Retinal pigment epithelial cell (primary cell): ENCODE results near the gene DALRD3.

Experiments used
- DNase-seq: peaks from one replicate; pipeline ENCODE4 v3.0.0-alpha.2; 2010; ENCODE audit warnings: low read depth
- H3K4me3 ChIP-seq: 2 replicates; pipeline ENCODE4 v1.5.1; 2011; ENCODE audit warnings: mild to moderate bottlenecking, low read length, control low read depth, moderate library complexity
- TF ChIP-seq, protein P1 (sequence below): conservative IDR thresholded peaks from 2 replicates; pipeline ENCODE4 v1.5.1; 2011; ENCODE audit warnings: low read depth, low read length, control low read depth, inconsistent platforms

The DALRD3 gene

DNA sequence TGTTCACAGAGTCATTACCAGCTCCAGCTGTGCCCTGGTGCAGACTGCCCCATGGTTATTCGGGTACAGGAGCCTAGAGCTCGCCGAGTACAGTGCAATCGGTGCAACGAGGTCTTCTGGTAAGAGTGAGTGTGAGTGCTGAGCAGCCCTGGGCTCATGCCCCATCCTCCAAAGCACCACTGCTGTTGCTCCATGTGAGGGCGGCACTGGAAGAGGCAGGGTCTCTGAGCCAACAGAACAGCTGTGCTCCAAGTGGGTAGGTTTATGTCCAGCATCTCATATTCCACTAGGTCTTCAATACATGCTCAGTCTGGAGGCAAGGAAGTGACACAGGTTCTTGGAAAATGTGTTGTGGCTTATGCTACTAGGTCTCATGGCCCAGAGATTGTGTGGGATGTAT lies 47.8 kb downstream of the DALRD3 start:
- no peak overlapping the region for H3K4me3 ChIP-seq
- TF ChIP-seq, protein P1, sequence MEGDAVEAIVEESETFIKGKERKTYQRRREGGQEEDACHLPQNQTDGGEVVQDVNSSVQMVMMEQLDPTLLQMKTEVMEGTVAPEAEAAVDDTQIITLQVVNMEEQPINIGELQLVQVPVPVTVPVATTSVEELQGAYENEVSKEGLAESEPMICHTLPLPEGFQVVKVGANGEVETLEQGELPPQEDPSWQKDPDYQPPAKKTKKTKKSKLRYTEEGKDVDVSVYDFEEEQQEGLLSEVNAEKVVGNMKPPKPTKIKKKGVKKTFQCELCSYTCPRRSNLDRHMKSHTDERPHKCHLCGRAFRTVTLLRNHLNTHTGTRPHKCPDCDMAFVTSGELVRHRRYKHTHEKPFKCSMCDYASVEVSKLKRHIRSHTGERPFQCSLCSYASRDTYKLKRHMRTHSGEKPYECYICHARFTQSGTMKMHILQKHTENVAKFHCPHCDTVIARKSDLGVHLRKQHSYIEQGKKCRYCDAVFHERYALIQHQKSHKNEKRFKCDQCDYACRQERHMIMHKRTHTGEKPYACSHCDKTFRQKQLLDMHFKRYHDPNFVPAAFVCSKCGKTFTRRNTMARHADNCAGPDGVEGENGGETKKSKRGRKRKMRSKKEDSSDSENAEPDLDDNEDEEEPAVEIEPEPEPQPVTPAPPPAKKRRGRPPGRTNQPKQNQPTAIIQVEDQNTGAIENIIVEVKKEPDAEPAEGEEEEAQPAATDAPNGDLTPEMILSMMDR, result no peak

DNA sequence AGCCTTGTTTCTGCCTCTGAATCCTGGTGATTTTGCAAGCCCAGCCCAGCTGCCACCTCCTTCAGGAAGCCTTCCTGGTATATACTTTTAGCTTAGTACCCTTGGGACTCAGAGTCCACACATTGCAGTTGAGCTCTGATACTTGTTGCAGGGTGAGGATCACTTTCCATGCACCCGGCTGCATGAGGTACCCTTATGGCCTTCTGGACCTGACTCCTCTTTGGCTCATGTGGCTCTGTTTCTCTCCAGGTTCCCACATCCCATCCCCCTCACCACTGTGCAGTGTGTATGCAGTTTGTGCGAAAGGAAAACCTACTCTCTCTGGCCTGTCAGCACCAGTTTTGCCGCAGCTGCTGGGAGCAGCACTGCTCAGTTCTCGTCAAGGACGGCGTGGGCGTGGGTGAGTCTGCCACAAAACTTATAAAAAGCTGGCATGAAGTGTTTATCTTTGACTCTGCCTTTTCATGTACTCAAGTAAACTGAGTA lies 51.5 kb downstream of the DALRD3 start:
- H3K4me3 ChIP-seq, result no peak overlapping the region
- no peak for DNase-seq
- TF ChIP-seq, protein P1, result no peak

More for the DNA sequence above, 47.8 kb downstream of the DALRD3 start:
- no peak for DNase-seq

- TF ChIP-seq, protein P1, result no peak
- no peak overlapping the region for H3K4me3 ChIP-seq
- no peak for DNase-seq
These were observed 52.0 kb downstream of the DALRD3 start for GRCh38 chr3:48966367-48966766.
